ENCODE data around the gene SH3PXD2A. TPM values are rescaled to one million over a fixed set of nuclear protein-coding genes. Genes with fewer than 3 reads are reported as not detected.

The SH3PXD2A gene
- total and polyA plus RNA-seq, 2 donors (not counting 1 experiment from before 2014, with no cell fraction given), result 3.2 to 33.5 TPM

GRCh38 chr10:103699611-103700435, 155.6 kb downstream of the SH3PXD2A start:
- intact Hi-C loops (cut with micrococcal nuclease), result no loop called here
- no peak overlapping the region for H3K27ac ChIP-seq (ENCODE audit: low read length in 2 of 2)
- no peak overlapping the region for H3K9ac ChIP-seq (ENCODE audit: low read length)
- CTCF ChIA-PET, result no interaction called here
- no peak overlapping the region for H3K4me3 Mint-ChIP-seq
- H3K27me3 Mint-ChIP-seq, result no peaks in the 10 kb centered on the region
- WGBS (ENCODE audit: insufficient coverage), result 87% methylated on average over 10 of the region's 10 CpGs
- peaks cover 15% of the 10 kb centered on the region for H3K4me1 Mint-ChIP-seq
- no peak for TF ChIP-seq CTCF (IDR thresholded peaks at IDR 0.05)
- TF ChIP-seq EZH2 (IDR thresholded peaks at IDR 0.05; ENCODE audit: borderline replicate concordance, insufficient read depth, low read depth, low read length, poor library complexity, severe bottlenecking), result no peak
- H3K4me3 ChIP-seq (ENCODE audit: control extremely low read depth in 1 of 5, extremely low read depth in 1 of 5, insufficient read depth in 1 of 5, low read depth in 2 of 5, low read length in 4 of 5), result no peak overlapping the region
- no peaks in the 10 kb centered on the region for H3K9me3 Mint-ChIP-seq (ENCODE audit: insufficient read depth)
- H3K27ac Mint-ChIP-seq, result peak overlapping the region; percentile 29
- no peaks in the 10 kb centered on the region for H3K9me3 ChIP-seq (ENCODE audit: control extremely low read depth in 1 of 3, control insufficient read depth in 2 of 3, insufficient read depth in 1 of 3, low read length in 2 of 3)
- no peaks in the 10 kb centered on the region for H3K36me3 ChIP-seq (replicated peaks in 1 of 2; ENCODE audit: control extremely low read depth in 1 of 2, control insufficient read depth in 1 of 2, extremely low read depth in 1 of 2, insufficient read depth in 2 of 2, low read length in 1 of 2)
- ATAC-seq (ENCODE audit: low read depth) (no peak), DNase-seq (no peak)
- no peaks in the 10 kb centered on the region for H4K20me1 ChIP-seq (ENCODE audit: control insufficient read depth, insufficient read depth, low read length, poor library complexity, severe bottlenecking)
- POLR2A ChIA-PET, result no interaction called here
- H3K27me3 ChIP-seq (replicated peaks in 1 of 4; ENCODE audit: control extremely low read depth in 1 of 4, control insufficient read depth in 3 of 4, insufficient read depth in 4 of 4, low read length in 3 of 4), result no peaks in the 10 kb centered on the region
- no peak overlapping the region for H2AFZ ChIP-seq (ENCODE audit: insufficient read depth, low read depth, low read length, poor library complexity, severe bottlenecking)
- H3K79me2 ChIP-seq (ENCODE audit: control insufficient read depth, insufficient read depth, low read length), result no peaks in the 10 kb centered on the region
- no peak overlapping the region for H3K4me2 ChIP-seq (replicated peaks; ENCODE audit: low read depth, low read length, poor library complexity, severe bottlenecking)
- H3K4me1 ChIP-seq (ENCODE audit: control insufficient read depth in 2 of 2, insufficient read depth in 2 of 2, low read length in 2 of 2), result peaks cover 14 to 21% of the 10 kb centered on the region in 2 donors

- H3K27ac Mint-ChIP-seq, result no peak overlapping the region
- intact Hi-C loops (cut with micrococcal nuclease), result no loop called here
- Histone ChIP-seq H3K4me2 (replicated peaks; ENCODE audit: low read depth, low read length, poor library complexity, severe bottlenecking) (no peak overlapping the region), H3K36me3 (replicated peaks in 1 of 2; ENCODE audit: control extremely low read depth in 1 of 2, control insufficient read depth in 1 of 2, extremely low read depth in 1 of 2, insufficient read depth in 2 of 2, low read length in 1 of 2) (no peaks in the 10 kb centered on the region), H3K4me3 (ENCODE audit: control extremely low read depth in 1 of 5, extremely low read depth in 1 of 5, insufficient read depth in 1 of 5, low read depth in 2 of 5, low read length in 4 of 5) (no peak overlapping the region), H3K9ac (ENCODE audit: low read length) (no peak overlapping the region), H2AFZ (ENCODE audit: insufficient read depth, low read depth, low read length, poor library complexity, severe bottlenecking) (no peak overlapping the region), H3K27ac (ENCODE audit: low read length in 2 of 2) (no peak overlapping the region), H3K9me3 (ENCODE audit: control extremely low read depth in 1 of 3, control insufficient read depth in 2 of 3, insufficient read depth in 1 of 3, low read length in 2 of 3) (no peaks in the 10 kb centered on the region), H3K79me2 (ENCODE audit: control insufficient read depth, insufficient read depth, low read length) (no peaks in the 10 kb centered on the region), H3K27me3 (replicated peaks in 1 of 4; ENCODE audit: control extremely low read depth in 1 of 4, control insufficient read depth in 3 of 4, insufficient read depth in 4 of 4, low read length in 3 of 4) (peaks cover 0 to 3% (median 1%) of the 10 kb centered on the region in 4 experiments), H3K4me1 (ENCODE audit: control insufficient read depth in 2 of 2, insufficient read depth in 2 of 2, low read length in 2 of 2) (peaks cover 20 to 29% of the 10 kb centered on the region in 2 donors), H4K20me1 (ENCODE audit: control insufficient read depth, insufficient read depth, low read length, poor library complexity, severe bottlenecking) (no peaks in the 10 kb centered on the region)
- no peaks in the 10 kb centered on the region for H3K27me3 Mint-ChIP-seq
- no peak for TF ChIP-seq CTCF (IDR thresholded peaks at IDR 0.05)
- no peak for TF ChIP-seq EZH2 (IDR thresholded peaks at IDR 0.05; ENCODE audit: borderline replicate concordance, insufficient read depth, low read depth, low read length, poor library complexity, severe bottlenecking)
- no peaks in the 10 kb centered on the region for H3K9me3 Mint-ChIP-seq (ENCODE audit: insufficient read depth)
- ATAC-seq (ENCODE audit: low read depth) (no peak), DNase-seq (no peak)
- no peak overlapping the region for H3K4me3 Mint-ChIP-seq
- WGBS (ENCODE audit: insufficient coverage), result 97% methylated on average over 3 of the region's 4 CpGs
- H3K4me1 Mint-ChIP-seq, result peaks cover 26% of the 10 kb centered on the region
- CTCF ChIA-PET, result interaction anchor here (0.7 to 1.3 kb wide), 3 partner anchors 9 to 15 kb away, joined by 4 to 6 read pairs (median 5); no protein-coding TSS in a partner anchor
- POLR2A ChIA-PET, result no interaction called here
Observed at GRCh38 chr10:103698266-103698665, 157.1 kb downstream of the SH3PXD2A start.
